HTR-8/SVneo (cell line): ENCODE results near the gene ADAM17.
A peak's percentile ranks its signal among the peaks of the same experiment; 100 is the strongest.
"Not testable (repeated sequence)": the region's sequence is repeated elsewhere in the genome, so short reads cannot be mapped to it uniquely, and the experiment has no call there.

Experiments used
- DNase-seq: peaks from one replicate; pipeline ENCODE4 v3.0.0; 2011; ENCODE audit warnings: low spot score, mixed read lengths; ENCODE audit not compliant: insufficient read length
- FAIRE-seq: peaks from 2 replicates; lab custom pipeline; 2011; peaks lifted over from hg19 to GRCh38; lab: Jason Lieb, UNC

The ADAM17 gene

GRCh38 chr2:9527995-9528787 is 27.4 kb downstream of the ADAM17 start:
- DNase-seq (no peak), FAIRE-seq (no peak)

GRCh38 chr2:9525266-9525665 is 30.4 kb downstream of the ADAM17 start:
- DNase-seq (no peak), FAIRE-seq (no peak)

GRCh38 chr2:9524291-9524690 is 31.3 kb downstream of the ADAM17 start:
- FAIRE-seq = no peak
- DNase-seq = no peak

GRCh38 chr2:9519250-9519649 is 36.4 kb downstream of the ADAM17 start:
- peak; percentile 38 for FAIRE-seq
- no peak for DNase-seq

DNA sequence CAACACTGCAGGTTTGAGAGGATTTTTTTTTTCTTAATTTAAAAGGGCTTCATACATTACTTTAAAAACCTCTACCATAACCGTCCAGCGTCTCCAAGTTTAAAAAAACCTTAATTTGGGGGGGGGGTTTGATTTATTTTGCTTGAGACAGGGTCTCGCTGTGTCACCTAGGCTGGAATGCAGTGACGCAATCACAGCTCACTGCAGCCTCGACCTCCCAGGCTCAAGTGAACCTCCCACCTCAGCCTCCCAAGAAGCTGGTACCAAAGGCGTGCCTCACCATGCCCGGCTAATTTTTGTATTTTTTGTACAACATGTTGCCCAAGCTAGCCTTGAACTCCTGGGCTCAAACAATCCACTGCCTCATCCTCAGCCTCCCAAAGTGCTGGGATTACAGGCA is 36.9 kb downstream of the ADAM17 start:
- FAIRE-seq (no peak), DNase-seq (no peak)

- FAIRE-seq (no peak), DNase-seq (no peak)
Observed at GRCh38 chr2:9518163-9518562, 37.5 kb downstream of the ADAM17 start.

DNA sequence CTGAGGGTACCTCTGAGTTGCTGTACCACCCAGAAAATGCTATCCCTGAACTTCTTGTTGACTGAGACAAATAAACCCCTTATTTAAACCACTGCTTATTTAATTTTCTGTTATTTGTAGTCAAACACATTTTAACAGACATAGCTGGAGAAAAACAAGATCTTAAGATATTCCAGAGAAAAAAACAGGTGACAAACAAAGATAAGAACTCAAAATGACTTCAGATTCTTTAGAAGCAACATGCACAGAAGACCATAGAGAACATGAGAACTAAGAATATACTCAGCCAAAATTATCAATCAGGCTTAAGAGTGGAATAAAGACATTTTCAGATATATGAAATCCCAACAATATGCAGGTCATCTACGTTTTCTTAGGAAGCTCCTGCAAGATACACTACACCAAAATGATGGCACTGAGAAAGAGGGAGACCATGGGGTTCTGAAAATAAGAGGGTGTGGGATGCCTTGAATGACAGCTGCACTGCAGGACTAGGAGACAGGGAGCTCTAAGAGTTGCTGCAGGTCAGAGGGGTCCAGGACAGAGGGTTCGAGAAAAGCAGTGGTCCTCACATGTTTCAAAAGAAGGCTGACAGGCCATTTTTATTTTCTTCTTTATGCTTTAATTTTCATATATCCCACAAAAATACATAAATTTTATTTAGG is 38.4 kb downstream of the ADAM17 start:
- no peak for FAIRE-seq
- DNase-seq = no peak

DNA sequence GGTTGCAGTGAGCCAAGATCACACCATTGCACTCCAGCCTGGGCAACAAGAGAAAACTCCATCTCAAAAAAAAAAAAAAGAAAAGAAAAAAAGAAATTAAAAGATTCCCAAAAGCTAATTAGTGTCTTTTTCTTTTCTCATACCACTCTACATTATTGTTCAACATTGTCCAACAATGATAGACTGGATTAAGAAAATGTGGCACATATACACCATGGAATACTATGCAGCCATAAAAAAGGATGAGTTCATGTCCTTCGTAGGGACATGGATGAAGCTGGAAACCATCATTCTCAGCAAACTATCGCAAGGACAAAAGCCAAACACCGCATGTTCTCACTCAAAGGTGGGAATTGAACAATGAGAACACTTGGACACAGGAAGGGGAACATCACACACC is 41.7 kb downstream of the ADAM17 start:
- not testable (repeated sequence) for FAIRE-seq, DNase-seq

- FAIRE-seq (no peak), DNase-seq (no peak)
Observed at GRCh38 chr2:9508931-9509330, 46.7 kb downstream of the ADAM17 start.

GRCh38 chr2:9498210-9498609 is 57.4 kb downstream of the ADAM17 start:
- DNase-seq = no peak
- FAIRE-seq = no peak

- no peak for FAIRE-seq
- no peak for DNase-seq
Observed at GRCh38 chr2:9497017-9497416, 58.6 kb downstream of the ADAM17 start.

DNA sequence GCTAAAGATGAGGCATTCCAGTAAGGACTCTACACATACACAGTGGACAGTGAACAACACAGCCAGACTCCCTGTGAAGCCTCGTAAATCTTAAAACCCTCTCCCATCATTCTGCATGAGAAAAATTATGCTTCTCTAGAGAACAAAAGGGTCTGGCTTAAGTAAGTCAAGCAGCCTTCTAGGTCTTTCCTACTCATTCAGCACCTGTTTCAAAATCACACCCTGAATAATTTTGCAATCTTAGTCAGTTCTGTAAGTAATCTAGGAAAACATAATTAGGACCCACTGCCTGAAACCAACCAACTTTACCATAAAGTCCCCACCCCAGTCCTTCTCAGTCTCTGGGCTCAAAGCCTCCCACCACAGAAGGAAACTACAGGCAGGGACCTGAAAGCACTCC is 61.5 kb downstream of the ADAM17 start:
- DNase-seq = no peak
- no peak for FAIRE-seq

DNA sequence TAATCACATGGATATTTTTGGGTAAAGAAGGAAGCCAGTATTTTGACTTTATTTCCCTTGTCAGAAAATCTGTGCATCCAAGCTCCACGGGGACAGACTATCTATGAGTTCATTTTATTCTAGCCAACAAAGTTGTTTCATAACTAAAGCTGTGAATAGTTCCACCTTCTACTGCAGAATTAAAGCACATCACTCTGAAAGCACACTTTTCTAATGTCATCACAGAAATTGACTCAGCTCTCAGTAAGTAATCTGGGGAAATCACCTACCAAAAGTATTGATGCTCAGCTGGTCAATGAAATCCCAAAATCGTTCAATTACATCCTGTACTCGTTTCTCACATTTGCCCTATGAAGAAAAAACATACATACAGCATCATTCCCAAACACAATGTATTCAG is 62.2 kb downstream of the ADAM17 start:
- no peak for DNase-seq
- FAIRE-seq = no peak

DNA sequence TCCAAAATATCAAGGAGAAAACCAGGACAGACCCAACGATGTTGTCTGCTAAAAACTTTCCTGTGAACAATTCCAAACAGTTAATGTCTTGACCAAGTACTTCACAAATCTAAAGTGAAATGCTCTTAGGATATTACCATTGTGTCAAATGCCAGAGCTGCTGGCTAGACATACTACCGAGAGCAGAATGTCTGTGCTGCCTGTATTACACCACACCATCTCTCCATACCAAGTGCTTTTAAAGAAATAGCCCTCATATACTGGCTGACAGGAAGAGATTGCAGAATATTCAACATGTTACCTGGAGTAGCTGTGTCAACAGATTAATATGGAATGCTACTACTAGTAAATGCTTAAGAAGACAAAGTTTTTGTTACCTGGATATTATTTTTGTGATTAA is 62.7 kb downstream of the ADAM17 start:
- FAIRE-seq (no peak), DNase-seq (no peak)

DNA sequence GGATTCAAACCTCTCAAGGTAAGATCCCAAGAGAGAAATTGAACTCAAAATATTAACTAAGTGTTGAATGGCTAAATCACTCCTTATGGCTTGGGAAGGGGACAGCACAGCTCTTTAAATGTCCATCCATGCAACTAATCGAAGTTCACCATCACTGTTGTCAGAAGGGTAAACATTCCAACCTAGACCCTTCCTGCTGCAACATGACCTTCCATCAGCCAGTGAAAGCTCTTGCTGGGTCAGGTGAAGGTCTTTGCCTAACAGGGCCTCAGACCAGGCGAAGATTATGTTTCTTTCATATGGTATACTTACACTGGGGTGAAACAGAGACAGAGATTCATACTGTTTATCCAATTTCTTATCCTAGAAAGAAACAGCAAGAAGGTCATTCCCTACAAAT is 64.8 kb downstream of the ADAM17 start:
- FAIRE-seq (no peak), DNase-seq (no peak)

DNA sequence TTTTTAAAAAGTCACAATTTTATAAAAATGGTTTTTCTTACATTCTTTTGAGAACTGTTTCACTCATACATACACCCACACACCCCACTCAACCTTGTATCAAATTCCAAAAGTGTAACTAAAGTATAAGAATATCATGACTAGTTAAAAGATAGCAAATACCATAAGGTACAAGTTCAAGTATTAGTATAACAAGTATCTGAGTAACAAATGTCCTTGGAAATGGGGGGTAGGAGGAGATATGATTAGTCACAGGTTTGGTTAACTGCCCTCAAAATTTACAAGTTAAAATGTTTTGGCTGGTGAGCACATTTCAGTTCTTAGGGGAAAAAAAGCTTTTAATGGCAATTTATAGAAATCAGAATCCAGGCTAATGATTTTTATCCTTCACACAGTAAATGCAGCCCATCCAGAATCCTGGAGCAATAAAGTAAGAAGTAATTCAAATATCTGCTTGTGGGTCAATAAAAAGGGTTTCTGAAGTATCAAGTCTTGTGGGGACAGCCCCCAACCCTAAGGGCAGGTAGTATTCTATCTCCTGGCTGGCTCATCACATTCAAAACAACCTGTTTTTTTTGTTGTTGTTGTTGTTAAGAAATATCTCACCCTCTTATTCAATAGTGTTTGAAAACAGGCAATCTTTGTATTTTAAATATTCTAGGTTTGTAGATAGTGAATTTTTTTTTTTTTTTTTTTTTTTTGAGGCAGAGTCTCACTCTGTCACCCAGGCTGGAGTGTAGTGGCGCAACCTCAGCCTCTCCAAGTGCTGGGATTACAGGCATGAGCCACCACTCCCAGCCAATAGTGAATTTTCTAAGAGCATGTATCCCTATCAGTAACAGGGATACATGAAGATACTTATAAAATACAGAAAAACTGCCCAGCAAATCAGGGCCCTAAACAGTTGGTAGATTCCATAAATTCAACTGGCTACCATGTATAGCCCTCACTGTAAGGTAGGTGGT is 66.8 kb downstream of the ADAM17 start:
- FAIRE-seq (no peak), DNase-seq (no peak)

DNA sequence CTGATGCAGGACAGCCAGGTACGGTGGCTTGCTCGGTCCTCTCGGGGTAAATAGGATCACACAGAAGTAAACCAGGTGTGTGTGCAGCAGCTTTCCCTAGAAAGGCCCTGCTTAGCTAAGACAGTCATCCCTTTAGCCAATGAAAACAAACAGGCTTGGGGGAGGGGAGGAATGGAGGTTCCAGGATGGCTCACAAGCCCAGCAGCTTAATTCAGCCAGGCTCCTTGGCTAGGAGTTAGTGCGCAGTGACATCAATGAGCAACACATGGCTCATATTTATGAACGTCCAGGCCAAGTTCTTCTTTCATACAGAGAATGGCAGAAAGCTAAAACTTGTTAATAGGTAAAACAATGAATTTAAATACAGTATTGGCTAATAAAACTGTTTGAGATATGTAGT is 71.1 kb downstream of the ADAM17 start:
- DNase-seq = no peak

GRCh38 chr2:9483107-9483506 is 72.5 kb downstream of the ADAM17 start:
- FAIRE-seq (no peak), DNase-seq (no peak)

More for the DNA sequence above, 71.1 kb downstream of the ADAM17 start:
- no peak for FAIRE-seq

DNA sequence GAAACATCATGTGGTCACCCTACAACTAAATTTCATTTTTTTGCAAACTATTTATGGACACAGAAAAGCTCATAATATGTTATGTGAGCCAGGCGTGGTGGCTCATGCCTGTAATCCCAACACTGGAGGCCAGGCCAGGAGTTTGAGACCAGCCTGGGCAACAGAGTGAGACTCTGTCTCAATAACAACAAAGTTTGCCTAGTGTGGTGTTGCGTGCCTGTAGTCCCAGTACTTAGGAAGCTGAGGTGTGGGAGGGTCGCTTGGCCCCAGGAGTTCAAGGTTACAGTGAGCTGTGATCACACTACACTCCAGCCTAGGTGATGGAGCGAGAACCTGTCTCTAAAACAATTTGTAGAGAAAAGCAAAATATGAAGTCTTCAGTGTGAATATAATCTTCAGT is 75.5 kb downstream of the ADAM17 start:
- FAIRE-seq = no peak
- DNase-seq = no peak

DNA sequence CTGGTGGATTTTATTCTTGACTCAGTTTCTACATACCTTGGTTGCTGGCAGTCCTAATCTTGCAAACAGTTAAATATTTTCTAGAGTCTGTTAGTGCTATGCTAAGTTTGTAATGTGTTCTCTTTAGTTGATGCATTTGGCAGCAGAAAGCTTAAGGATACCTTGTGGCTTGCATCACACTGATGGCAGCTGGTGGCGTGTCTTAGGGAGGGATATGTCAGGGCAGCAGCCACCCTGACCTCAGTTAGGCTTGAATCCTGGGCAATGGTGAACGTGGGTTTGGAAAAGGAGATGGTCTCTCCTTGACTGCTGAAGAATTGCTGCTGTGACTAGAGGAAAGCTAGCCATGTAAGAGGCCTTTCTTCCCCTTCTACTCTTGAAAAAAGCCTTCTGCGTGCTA is 77.1 kb downstream of the ADAM17 start:
- no peak for FAIRE-seq
- DNase-seq = no peak

DNA sequence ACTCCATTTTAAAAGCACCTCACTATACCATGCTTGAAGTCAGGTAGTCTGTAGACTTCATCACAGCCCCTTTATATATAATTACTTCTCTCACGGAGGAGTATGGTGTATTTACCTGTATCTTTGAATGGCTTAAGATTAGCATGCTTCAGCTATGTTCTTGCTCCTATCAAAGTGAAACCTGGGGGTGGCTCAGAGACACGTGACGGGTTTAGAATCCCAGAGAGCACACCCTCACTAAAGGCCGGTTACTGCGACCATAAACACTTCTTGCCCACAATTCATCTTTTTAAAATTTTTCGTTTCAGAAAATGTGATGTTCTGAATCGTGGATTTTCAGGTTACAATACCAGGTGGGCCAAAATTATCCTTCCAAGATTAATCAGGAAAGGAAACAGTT is 77.7 kb downstream of the ADAM17 start:
- no peak for FAIRE-seq
- DNase-seq = no peak
